ENCODE results near the gene UGCG. TPM values are rescaled to one million over a fixed set of nuclear protein-coding genes. Genes with fewer than 3 reads are reported as not detected.

The UGCG gene
- total and polyA plus RNA-seq, 9 of the 15 experiments (the other 6 are each of a cell fraction or from before 2014, with no cell fraction given), result 20.0 to 40.3 (median 29.2) TPM

DNA sequence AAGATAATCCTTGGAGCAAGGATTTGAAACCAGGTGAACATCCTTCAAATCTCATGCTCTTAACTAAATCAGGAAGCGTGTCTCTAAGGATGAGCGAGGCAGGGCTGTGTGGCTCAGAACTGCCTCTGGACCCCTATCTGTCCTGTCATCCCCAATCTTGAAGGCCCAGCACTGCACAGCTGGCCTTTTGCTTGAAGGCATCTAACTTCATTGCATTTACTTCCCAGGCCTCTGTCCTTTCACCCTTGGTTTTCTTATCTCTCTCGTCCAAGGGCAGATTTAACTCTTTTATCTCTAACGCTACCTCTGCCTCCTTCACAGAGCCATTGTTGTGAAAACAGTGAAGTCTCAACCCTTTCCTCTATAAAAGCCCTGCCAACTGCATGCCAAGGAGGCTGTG, 83.8 kb downstream of the UGCG start (continued):
- TF ChIP-seq RREB1 (CRISPR knock-in tag; IDR thresholded peaks at IDR 0.05), result no peak
- no peak for TF ChIP-seq PHF20 (IDR thresholded peaks at IDR 0.05; ENCODE audit: partially characterized antibody)
- TF ChIP-seq HCFC1 (IDR thresholded peaks at IDR 0.05; ENCODE audit: low read depth, low read length), result no peak
- TF ChIP-seq PYGO2 (tag; IDR thresholded peaks at IDR 0.05), result no peak
- no peak for TF ChIP-seq TCF7L2 (IDR thresholded peaks at IDR 0.05; ENCODE audit: low read depth, low read length)
- no peak for TF ChIP-seq ZBTB9 (CRISPR knock-in tag; IDR thresholded peaks at IDR 0.05)
- no peak for TF ChIP-seq MCM2 (IDR thresholded peaks at IDR 0.05; ENCODE audit: low read depth)
- TF ChIP-seq ILK (tag; IDR thresholded peaks at IDR 0.05; ENCODE audit: borderline replicate concordance, low read depth), result no peak
- TF ChIP-seq, protein P1, sequence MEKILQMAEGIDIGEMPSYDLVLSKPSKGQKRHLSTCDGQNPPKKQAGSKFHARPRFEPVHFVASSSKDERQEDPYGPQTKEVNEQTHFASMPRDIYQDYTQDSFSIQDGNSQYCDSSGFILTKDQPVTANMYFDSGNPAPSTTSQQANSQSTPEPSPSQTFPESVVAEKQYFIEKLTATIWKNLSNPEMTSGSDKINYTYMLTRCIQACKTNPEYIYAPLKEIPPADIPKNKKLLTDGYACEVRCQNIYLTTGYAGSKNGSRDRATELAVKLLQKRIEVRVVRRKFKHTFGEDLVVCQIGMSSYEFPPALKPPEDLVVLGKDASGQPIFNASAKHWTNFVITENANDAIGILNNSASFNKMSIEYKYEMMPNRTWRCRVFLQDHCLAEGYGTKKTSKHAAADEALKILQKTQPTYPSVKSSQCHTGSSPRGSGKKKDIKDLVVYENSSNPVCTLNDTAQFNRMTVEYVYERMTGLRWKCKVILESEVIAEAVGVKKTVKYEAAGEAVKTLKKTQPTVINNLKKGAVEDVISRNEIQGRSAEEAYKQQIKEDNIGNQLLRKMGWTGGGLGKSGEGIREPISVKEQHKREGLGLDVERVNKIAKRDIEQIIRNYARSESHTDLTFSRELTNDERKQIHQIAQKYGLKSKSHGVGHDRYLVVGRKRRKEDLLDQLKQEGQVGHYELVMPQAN (IDR thresholded peaks at IDR 0.05; ENCODE audit: borderline replicate concordance), result no peak
- TF ChIP-seq L3MBTL2 (IDR thresholded peaks at IDR 0.05), result peak; percentile 34; the same call in 1 of the 2 replicates
- peak; percentile 26 for TF ChIP-seq ZFP36 (IDR thresholded peaks at IDR 0.05; ENCODE audit: low read depth, low read length, partially characterized antibody)
- TF ChIP-seq CHD2 (IDR thresholded peaks at IDR 0.05; ENCODE audit: low read depth, low read length), result no peak
- TF ChIP-seq BCOR (IDR thresholded peaks at IDR 0.05), result no peak
- no peak for TF ChIP-seq ETV5 (CRISPR knock-in tag; IDR thresholded peaks at IDR 0.05; ENCODE audit: low read depth)
- TF ChIP-seq ZNF77 (CRISPR knock-in tag; IDR thresholded peaks at IDR 0.05), result no peak
- TF ChIP-seq, protein P2, sequence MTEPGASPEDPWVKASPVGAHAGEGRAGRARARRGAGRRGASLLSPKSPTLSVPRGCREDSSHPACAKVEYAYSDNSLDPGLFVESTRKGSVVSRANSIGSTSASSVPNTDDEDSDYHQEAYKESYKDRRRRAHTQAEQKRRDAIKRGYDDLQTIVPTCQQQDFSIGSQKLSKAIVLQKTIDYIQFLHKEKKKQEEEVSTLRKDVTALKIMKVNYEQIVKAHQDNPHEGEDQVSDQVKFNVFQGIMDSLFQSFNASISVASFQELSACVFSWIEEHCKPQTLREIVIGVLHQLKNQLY (CRISPR knock-in tag; conservative IDR thresholded peaks at IDR 0.05), result no peak
- TF ChIP-seq ASH1L (IDR thresholded peaks at IDR 0.05; ENCODE audit: borderline replicate concordance, low read depth, partially characterized antibody), result no peak
- no peak for TF ChIP-seq MEF2A (IDR thresholded peaks at IDR 0.05; ENCODE audit: control insufficient read depth, low read depth, low read length)
- no peak for TF ChIP-seq ZNF212 (CRISPR knock-in tag; IDR thresholded peaks at IDR 0.05)
